Renal pelvis (tissue), 4 donors: ENCODE measurements around the gene TMEM258. TPM values are rescaled to one million over a fixed set of nuclear protein-coding genes. Genes with fewer than 3 reads are reported as not detected.

ENCODE experiments used
- DNase-seq: peaks from one replicate; pipeline ENCODE4 v3.0.0-alpha.2; 2013
- polyA plus RNA-seq, 3 donors: library from polyadenylated mRNA; unstranded; fragments of 120-200 nt; gene quantifications; one replicate each; pipeline ENCODE4 v1.2.1, GENCODE V29; 2013; ENCODE audit not compliant: insufficient read length in 3 of 3

Gene TMEM258
- polyA plus RNA-seq, 3 donors: 165 to 180 (median 167) TPM

- no peak for DNase-seq
These were observed 8.2 kb upstream of the TMEM258 start for GRCh38 chr11:61800331-61801281.

- no peak for DNase-seq
These were observed 7.4 kb upstream of the TMEM258 start for GRCh38 chr11:61799665-61800284.

- DNase-seq: peak; percentile 83
These were observed 5.0 kb upstream of the TMEM258 start for GRCh38 chr11:61797263-61797944.

GRCh38 chr11:61795876-61796526 lies 3.6 kb upstream of the TMEM258 start:
- no peak for DNase-seq

GRCh38 chr11:61795459-61795858 lies 3.1 kb upstream of the TMEM258 start:
- no peak for DNase-seq

GRCh38 chr11:61794579-61794978 lies 2.2 kb upstream of the TMEM258 start:
- DNase-seq: no peak

GRCh38 chr11:61793829-61794204 lies 1.4 kb upstream of the TMEM258 start:
- no peak for DNase-seq

- DNase-seq: no peak
These were observed 857 bp upstream of the TMEM258 start for GRCh38 chr11:61793083-61793828.

- peak; percentile 89 for DNase-seq
These were observed 576 bp downstream of the TMEM258 start for GRCh38 chr11:61791737-61792309.

GRCh38 chr11:61787928-61788491 lies 4.4 kb downstream of the TMEM258 start:
- no peak for DNase-seq

GRCh38 chr11:61785837-61786402 lies 6.5 kb downstream of the TMEM258 start:
- no peak for DNase-seq

- no peak for DNase-seq
These were observed 7.9 kb downstream of the TMEM258 start for GRCh38 chr11:61784506-61784805.

GRCh38 chr11:61783717-61784505 lies 8.5 kb downstream of the TMEM258 start:
- DNase-seq: no peak

GRCh38 chr11:61782841-61783240 lies 9.6 kb downstream of the TMEM258 start:
- no peak for DNase-seq

- no peak for DNase-seq
These were observed 10.1 kb downstream of the TMEM258 start for GRCh38 chr11:61782299-61782698.

- no peak for DNase-seq
These were observed 10.8 kb downstream of the TMEM258 start for GRCh38 chr11:61781585-61781984.

GRCh38 chr11:61780581-61781162 lies 11.7 kb downstream of the TMEM258 start:
- no peak for DNase-seq

GRCh38 chr11:61779666-61780525 lies 12.5 kb downstream of the TMEM258 start:
- no peak for DNase-seq
